GM20431 (cell line): ENCODE measurements around the gene SSX1.
"Not testable (repeated sequence)": the region's sequence is repeated elsewhere in the genome, so short reads cannot be mapped to it uniquely, and the experiment has no call there.

ENCODE experiments used
- in situ Hi-C: fragments of 300-500 bp; cut with MseI, MboI; formaldehyde crosslinking; loops from one replicate; pipeline ENCODE4 v1.15.0; 2020; ENCODE audit warnings: low sequenced_read_pairs; ENCODE audit not compliant: unreplicated experiment

The SSX1 gene, protein sequence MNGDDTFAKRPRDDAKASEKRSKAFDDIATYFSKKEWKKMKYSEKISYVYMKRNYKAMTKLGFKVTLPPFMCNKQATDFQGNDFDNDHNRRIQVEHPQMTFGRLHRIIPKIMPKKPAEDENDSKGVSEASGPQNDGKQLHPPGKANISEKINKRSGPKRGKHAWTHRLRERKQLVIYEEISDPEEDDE

DNA sequence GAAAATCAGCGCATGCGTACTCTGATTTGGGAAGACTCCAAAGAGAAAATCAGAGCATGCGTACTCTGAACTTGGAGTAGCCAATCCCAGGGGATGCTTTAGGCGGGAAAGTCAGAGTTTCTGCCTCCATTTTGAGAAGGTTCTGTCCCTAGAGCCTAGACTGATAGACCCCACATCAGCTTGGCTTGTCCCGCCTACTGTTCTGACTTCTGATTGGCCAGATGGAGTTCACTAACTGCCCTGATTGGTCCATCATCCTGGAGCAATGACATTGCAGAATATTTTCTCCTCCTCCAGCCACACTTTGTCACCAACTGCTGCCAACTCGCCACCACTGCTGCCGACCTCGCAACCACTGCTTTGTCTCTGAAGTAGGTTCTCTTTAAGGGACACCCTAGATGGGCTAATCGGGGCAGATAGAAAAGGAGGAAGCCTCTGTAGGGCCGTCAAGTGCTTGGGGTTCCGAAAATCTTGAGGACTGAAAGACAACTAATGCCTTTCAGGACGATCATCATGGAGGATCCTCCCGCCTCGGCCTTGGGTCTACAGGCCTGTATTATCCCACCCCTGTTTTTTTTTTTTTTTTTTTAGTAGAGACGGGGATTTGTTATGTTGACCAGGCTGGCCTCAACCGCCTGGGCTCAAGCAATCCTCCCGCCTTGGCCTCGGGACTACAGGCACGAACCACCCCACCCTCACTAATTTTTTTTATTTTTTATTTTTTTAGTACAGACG is at the start of gene SSX1:
TSS of gene SSX1 (plus strand) at position 331 of the 735 bp plus-strand sequence. CDS start 1,850 bp downstream, outside the sequence.
- in situ Hi-C loops, result not testable (repeated sequence)

DNA sequence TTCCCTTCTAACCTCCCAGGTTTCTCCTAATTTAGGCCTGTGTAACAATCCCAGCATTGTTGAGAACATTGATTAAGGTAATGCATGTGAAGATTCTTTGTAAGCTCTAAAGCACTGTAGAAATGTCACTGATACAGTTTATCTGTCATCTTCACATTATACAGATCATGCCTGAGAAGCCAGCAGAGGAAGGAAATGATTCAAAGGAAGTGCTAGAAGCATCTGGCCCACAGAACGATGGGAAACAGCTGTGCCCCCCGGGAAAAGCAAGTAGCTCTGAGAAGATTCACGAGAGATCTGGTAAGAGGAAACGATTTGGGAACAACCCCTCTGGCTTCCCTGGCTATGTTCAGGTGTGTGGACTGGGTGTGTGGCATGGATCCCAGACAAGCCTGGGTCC is 40.9 kb upstream of the SSX1 start:
- in situ Hi-C loops, result not testable (repeated sequence)

DNA sequence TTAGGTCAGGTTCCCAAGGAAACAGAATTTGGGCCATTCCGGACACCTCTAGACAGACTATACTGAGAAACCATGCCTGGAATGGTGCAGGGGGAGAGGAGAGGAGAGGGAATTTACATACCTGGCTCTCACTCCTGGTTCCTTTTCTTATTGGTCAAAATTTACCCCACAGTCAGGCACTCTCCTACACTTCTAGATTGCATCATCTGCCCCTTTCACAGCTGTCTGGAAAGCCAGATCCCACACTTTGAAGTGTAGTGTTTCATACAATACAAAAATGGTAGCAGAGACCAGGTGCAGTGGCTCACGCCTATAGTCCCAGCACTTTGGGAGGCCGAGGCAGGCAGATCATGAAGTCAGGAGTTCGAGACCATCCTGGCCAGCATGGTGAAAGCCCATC is 31.0 kb upstream of the SSX1 start:
- in situ Hi-C loops, result not testable (repeated sequence)

DNA sequence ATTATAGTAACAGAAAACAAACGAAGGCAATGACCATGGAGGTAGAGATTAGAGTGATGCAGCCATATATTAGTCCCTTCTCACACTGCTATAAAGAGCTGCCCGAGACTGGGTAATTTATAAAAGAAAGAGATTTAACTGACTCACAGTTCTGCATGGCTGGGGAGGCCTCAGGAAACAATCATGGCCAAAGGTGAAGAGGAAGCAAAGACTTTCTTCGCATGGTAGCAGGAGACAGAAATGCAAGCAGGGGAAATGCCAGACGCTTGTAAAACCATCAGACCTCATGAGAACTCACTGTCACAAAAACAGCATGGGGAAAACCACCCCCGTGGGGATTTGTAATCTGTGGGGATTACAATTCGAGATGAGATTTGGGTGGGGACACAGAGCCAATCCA is 2.2 kb upstream of the SSX1 start:
- in situ Hi-C loops, result not testable (repeated sequence)

DNA sequence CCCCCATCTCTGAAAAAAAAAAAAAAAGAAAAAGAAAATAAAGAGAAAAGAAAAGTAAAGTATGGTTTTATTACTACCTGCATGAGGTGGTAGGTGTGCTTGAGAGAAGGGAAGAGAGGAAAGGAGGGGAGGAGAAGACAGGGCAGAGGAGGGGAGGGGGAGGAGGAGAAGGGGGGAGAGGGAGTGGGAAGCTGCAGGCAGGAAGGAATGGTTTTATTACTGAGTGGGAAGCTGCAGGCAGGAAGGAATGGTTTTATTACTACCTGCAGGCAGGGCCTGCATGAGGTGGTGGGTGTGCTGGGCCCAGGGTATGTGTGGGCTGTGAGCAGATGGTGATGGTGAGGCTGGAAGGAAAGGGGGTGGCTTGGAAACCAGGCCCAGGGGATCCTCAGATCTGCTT is 19.2 kb downstream of the SSX1 start:
- in situ Hi-C loops, result not testable (repeated sequence)

DNA sequence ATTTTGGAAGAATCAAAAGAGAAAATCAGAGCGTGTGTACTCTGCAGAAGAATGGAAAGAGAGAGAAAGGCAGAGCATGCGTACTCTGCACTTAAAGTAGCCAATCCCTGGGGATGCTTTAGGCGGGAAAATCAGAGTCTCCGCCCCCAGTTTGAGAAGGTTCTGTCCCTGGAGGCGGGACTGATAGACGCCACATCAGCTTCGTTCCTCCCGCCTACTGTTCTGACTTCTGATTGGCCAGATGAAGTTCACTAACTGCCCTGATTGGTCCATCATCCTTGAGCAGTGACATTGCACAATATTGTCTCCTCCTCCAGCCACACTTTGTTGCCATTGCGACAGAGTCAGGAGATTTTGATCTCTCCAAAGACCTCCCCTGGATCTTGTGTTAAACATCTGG is 23.8 kb downstream of the SSX1 start:
- in situ Hi-C loops, result no loop called here

DNA sequence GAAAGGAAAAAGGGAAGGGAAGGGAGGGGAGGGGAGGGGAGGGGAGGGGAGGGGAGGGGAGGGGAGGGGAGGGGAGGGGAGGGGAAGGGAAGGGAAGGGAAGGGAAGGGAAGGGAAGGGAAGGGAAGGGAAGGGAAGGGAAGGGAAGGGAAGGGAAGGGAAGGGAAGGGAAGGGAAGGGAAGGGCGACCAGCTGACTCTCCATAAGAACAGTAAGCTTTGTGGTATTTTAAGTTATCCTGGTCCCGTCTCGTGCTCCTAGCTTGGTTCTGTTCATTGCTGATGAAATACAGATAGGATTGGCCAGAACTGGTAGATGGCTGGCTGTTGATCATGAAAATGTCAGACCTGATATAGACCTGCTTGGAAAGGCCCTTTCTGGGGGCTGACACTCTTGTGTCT is 25.5 kb downstream of the SSX1 start:
- in situ Hi-C loops, result not testable (repeated sequence)

DNA sequence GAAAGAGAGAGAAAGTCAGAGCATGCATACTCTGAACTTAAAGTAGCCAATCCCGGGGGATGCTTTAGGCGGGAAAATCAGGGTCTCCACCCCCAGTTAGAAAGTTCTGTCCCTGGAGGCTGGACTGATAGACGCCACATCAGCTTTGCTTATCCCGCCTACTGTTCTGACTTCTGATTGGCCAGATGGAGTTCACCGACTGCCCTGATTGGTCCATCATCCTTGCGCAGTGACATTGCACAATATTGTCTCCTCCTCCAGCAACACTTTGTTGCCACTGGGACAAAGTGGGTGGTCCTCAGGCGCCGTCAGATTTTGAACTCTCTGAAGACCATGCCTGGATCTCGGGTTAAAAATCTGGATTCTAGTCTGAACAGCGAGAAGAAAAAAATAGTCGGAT is 51.0 kb downstream of the SSX1 start:
- in situ Hi-C loops, result no loop called here

DNA sequence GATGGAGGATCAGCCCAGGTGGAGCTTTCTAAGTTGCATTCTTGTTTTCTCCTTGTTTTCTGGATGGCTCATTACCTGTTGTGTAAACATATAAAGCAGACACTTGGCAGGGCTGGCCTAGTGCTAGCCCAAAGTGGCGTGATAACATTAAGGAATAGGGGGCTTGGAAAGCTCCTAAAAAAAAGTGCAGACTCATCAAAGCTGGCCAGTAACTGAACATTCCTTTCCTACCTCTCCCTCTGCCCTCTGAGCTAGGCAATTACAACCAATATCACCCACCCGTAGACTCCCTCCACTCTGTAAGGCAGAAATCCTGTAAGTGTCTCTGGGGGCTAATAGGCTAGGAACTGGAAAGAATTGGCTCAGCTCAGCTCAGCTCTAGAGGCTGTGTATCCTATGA is 58.8 kb downstream of the SSX1 start:
- in situ Hi-C loops, result not testable (repeated sequence)
